ENCODE results near the gene HACD4. TPM values are rescaled to one million over a fixed set of nuclear protein-coding genes. Genes with fewer than 3 reads are reported as not detected.

The HACD4 gene
- total and polyA plus RNA-seq, 2 donors (not counting 3 experiments of a cell fraction or from before 2014, with no cell fraction given): 1.3 to 1.4 TPM

DNA sequence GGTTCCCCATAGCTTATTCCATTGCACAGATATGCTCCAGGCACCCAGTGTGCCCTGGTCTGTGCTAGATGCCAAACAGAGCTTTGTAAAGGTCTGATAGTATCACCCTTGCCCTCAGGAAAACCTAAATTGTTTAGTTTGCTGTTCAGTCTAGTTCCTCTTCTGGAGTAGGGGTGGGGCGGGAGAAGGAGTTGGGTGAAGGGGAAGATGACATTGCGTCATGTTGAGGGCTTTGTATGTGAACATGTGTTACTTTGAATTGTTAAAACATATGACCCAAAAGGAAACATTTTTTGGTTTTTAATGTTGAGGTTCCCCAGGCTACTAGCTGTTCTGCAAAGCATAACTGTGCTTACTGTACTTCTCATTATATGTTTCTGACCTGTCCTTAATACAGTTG, 40.6 kb downstream of the HACD4 start:
- H3K79me2 ChIP-seq (ENCODE audit: control insufficient read depth, insufficient read depth, low read length): no peaks in the 10 kb centered on the region
- H3K9ac ChIP-seq (replicated peaks; ENCODE audit: extremely low read depth, insufficient read depth, low read length): no peak overlapping the region
- no peak overlapping the region for H3K4me3 ChIP-seq (replicated peaks in 1 of 3; ENCODE audit: insufficient read depth in 1 of 3, low read depth in 1 of 3, low read length in 3 of 3)
- H3K9me3 ChIP-seq (replicated peaks; ENCODE audit: control insufficient read depth, insufficient read depth, low read length): no peaks in the 10 kb centered on the region
- ChIA-PET POLR2A (no interaction called here), CTCF (interaction anchor here (1.0 to 1.3 kb wide), 2 partner anchors 8 to 10 kb away, joined by 3 to 4 read pairs; no protein-coding TSS in a partner anchor)
- TF ChIP-seq GATA2 (IDR thresholded peaks at IDR 0.05; ENCODE audit: insufficient read depth, insufficient read length, low read depth, low read length) (no peak), MYC (IDR thresholded peaks at IDR 0.05; ENCODE audit: low read depth, low read length) (no peak)
- BruUV-seq (replicated peaks): no TSS peak
- no peak for DNase-seq (ENCODE audit: low read depth, low spot score)
- no peak for FAIRE-seq
- H3K27ac ChIP-seq (ENCODE audit: insufficient read depth, low read depth, low read length): no peak overlapping the region
- dilution Hi-C loops (cut with MboI; ENCODE audit: extremely low pct_ligation_motif_present, low sequenced_read_pairs) (no loop called here), intact Hi-C loops (cut with micrococcal nuclease) (no loop called here)
- no peaks in the 10 kb centered on the region for H3K27me3 ChIP-seq (ENCODE audit: control insufficient read depth in 2 of 2, insufficient read depth in 2 of 2, low read length in 2 of 2)
- no peak overlapping the region for H2AFZ ChIP-seq (ENCODE audit: low read depth, low read length)
- H3K4me2 ChIP-seq (ENCODE audit: insufficient read depth, low read length): no peak overlapping the region
- no peaks in the 10 kb centered on the region for H3K4me1 ChIP-seq (ENCODE audit: control insufficient read depth, extremely low read depth, insufficient read depth, low read length)
- H3K9me1 ChIP-seq (replicated peaks; ENCODE audit: control insufficient read depth, extremely low read depth, insufficient read depth, low read length): no peaks in the 10 kb centered on the region
- H3K36me3 ChIP-seq (ENCODE audit: control insufficient read depth in 2 of 2, extremely low read depth in 1 of 2, insufficient read depth in 2 of 2, low read length in 2 of 2): peaks cover 3 to 10% of the 10 kb centered on the region in 2 experiments
- H4K20me1 ChIP-seq (replicated peaks; ENCODE audit: control insufficient read depth, extremely low read depth, insufficient read depth, low read length): no peaks in the 10 kb centered on the region

DNA sequence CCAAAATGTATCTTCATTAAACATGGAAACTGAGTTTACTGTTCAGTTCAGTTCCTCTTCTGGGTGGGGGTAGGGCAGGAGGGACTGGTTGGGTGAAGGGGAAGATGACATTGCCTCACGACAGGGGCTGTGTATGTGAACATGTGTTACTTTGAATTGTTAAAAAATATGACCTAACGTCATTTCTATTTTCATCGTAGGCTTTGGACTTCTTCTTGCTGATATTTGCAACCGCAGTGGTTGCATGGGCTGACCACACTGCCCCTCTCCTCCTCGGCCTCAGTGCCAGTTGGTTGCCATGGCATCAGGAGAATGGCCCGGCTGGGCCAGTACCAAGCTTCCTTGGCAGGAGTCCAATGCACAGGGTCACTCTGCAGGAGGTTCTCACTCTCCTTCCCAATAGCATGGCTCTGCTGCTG, 41.5 kb downstream of the HACD4 start:
- DNase-seq (ENCODE audit: low read depth, low spot score) (no peak), FAIRE-seq (no peak)
- TF ChIP-seq POLR2A (IDR thresholded peaks at IDR 0.05; ENCODE audit: low read depth, low read length) (no peak), FOS (IDR thresholded peaks at IDR 0.05; ENCODE audit: borderline replicate concordance, insufficient read depth, low read length) (no peak), POLR2AphosphoS5 (IDR thresholded peaks at IDR 0.05; ENCODE audit: insufficient read depth, low read depth, low read length) (no peak), JUN (IDR thresholded peaks at IDR 0.05; ENCODE audit: borderline replicate concordance, insufficient read depth, insufficient read length, low read depth) (no peak), MYC (IDR thresholded peaks at IDR 0.05; ENCODE audit: low read depth, low read length) (no peak), GATA2 (IDR thresholded peaks at IDR 0.05; ENCODE audit: insufficient read depth, insufficient read length, low read depth, low read length) (no peak), EZH2 (IDR thresholded peaks at IDR 0.05; ENCODE audit: borderline replicate concordance, low read depth, low read length, severe bottlenecking) (no peak)
- TF ChIP-seq, protein P1, sequence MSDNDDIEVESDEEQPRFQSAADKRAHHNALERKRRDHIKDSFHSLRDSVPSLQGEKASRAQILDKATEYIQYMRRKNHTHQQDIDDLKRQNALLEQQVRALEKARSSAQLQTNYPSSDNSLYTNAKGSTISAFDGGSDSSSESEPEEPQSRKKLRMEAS (IDR thresholded peaks at IDR 0.05; ENCODE audit: insufficient read depth, insufficient read length): no peak
- TF ChIP-seq, protein P2, sequence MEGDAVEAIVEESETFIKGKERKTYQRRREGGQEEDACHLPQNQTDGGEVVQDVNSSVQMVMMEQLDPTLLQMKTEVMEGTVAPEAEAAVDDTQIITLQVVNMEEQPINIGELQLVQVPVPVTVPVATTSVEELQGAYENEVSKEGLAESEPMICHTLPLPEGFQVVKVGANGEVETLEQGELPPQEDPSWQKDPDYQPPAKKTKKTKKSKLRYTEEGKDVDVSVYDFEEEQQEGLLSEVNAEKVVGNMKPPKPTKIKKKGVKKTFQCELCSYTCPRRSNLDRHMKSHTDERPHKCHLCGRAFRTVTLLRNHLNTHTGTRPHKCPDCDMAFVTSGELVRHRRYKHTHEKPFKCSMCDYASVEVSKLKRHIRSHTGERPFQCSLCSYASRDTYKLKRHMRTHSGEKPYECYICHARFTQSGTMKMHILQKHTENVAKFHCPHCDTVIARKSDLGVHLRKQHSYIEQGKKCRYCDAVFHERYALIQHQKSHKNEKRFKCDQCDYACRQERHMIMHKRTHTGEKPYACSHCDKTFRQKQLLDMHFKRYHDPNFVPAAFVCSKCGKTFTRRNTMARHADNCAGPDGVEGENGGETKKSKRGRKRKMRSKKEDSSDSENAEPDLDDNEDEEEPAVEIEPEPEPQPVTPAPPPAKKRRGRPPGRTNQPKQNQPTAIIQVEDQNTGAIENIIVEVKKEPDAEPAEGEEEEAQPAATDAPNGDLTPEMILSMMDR (IDR thresholded peaks at IDR 0.05; ENCODE audit: extremely low read depth in 1 of 2, insufficient read depth in 1 of 2, low read depth in 1 of 2, low read length in 2 of 2): no peak
- no peaks in the 10 kb centered on the region for H3K27me3 ChIP-seq (ENCODE audit: control insufficient read depth in 2 of 2, insufficient read depth in 2 of 2, low read length in 2 of 2)
- intact Hi-C loops (cut with micrococcal nuclease): no loop called here
- no peaks in the 10 kb centered on the region for H3K4me1 ChIP-seq (ENCODE audit: control insufficient read depth, extremely low read depth, insufficient read depth, low read length)
- no peak overlapping the region for H3K4me2 ChIP-seq (ENCODE audit: insufficient read depth, low read length)
- peaks cover 3 to 10% of the 10 kb centered on the region in 2 experiments for H3K36me3 ChIP-seq (ENCODE audit: control insufficient read depth in 2 of 2, extremely low read depth in 1 of 2, insufficient read depth in 2 of 2, low read length in 2 of 2)
- H2AFZ ChIP-seq (ENCODE audit: low read depth, low read length): no peak overlapping the region
- H3K4me3 ChIP-seq (replicated peaks in 1 of 3; ENCODE audit: insufficient read depth in 1 of 3, low read depth in 1 of 3, low read length in 3 of 3): no peak overlapping the region
- ChIA-PET CTCF (interaction anchor here (0.6 to 1.0 kb wide), 2 partner anchors 9 to 102 kb away, joined by 4 read pairs; no protein-coding TSS in a partner anchor), POLR2A (no interaction called here)
- H3K9ac ChIP-seq (replicated peaks; ENCODE audit: extremely low read depth, insufficient read depth, low read length): no peak overlapping the region
- no peak overlapping the region for H3K27ac ChIP-seq (ENCODE audit: insufficient read depth, low read depth, low read length)
- H3K9me1 ChIP-seq (replicated peaks; ENCODE audit: control insufficient read depth, extremely low read depth, insufficient read depth, low read length): no peaks in the 10 kb centered on the region
- H3K79me2 ChIP-seq (ENCODE audit: control insufficient read depth, insufficient read depth, low read length): no peaks in the 10 kb centered on the region
- dilution Hi-C loops (cut with MboI; ENCODE audit: extremely low pct_ligation_motif_present, low sequenced_read_pairs): no loop called here
- H3K9me3 ChIP-seq (replicated peaks; ENCODE audit: control insufficient read depth, insufficient read depth, low read length): no peaks in the 10 kb centered on the region
- H4K20me1 ChIP-seq (replicated peaks; ENCODE audit: control insufficient read depth, extremely low read depth, insufficient read depth, low read length): no peaks in the 10 kb centered on the region
- BruUV-seq (replicated peaks): no TSS peak
